Measurements from ENCODE around the gene PTOV1.

GRCh38 chr19:49881672-49882394 is 30.9 kb downstream of the PTOV1 start:
- TF ChIP-seq POLR2A (IDR thresholded peaks at IDR 0.05), result no peak
- TF ChIP-seq CTCF (IDR thresholded peaks at IDR 0.05 in 4 of 5, conservative IDR thresholded peaks at IDR 0.05 in 1 of 5), result no peak
